Subcutaneous adipose tissue (tissue), 4 donors: Measurements from ENCODE around the gene RBMS1. TPM values are rescaled to one million over a fixed set of nuclear protein-coding genes. Genes with fewer than 3 reads are reported as not detected.

ENCODE experiments used
- CTCF ChIP-seq: fragments of 450-650 bp; IDR thresholded peaks from one replicate; pipeline ENCODE4 v1.5.1; 2016; ENCODE audit warnings: low read depth, mild to moderate bottlenecking, control low read depth, antibody characterized with exemption, moderate library complexity
- total RNA-seq, 4 donors: library from RNA; depleted of rRNA; stranded (reverse); fragments of >200 nt; gene quantifications; one replicate each; pipeline ENCODE4 v1.1.0, GENCODE V29; 2016

The RBMS1 gene
- total RNA-seq, 4 donors from 2014 or later, result 80.1 to 164 (median 95.7) TPM

- no peak for TF ChIP-seq CTCF
Measured at GRCh38 chr2:160469164-160469563, 24.4 kb downstream of the RBMS1 start.

GRCh38 chr2:160467086-160467485 lies 26.5 kb downstream of the RBMS1 start:
- TF ChIP-seq CTCF, result no peak

- no peak for TF ChIP-seq CTCF
Measured at GRCh38 chr2:160465406-160465805, 28.2 kb downstream of the RBMS1 start.

- no peak for TF ChIP-seq CTCF
Measured at GRCh38 chr2:160465002-160465401, 28.6 kb downstream of the RBMS1 start.

GRCh38 chr2:160464017-160464416 lies 29.6 kb downstream of the RBMS1 start:
- no peak for TF ChIP-seq CTCF

- no peak for TF ChIP-seq CTCF
Measured at GRCh38 chr2:160463245-160463644, 30.4 kb downstream of the RBMS1 start.

- no peak for TF ChIP-seq CTCF
Measured at GRCh38 chr2:160460333-160460731, 33.3 kb downstream of the RBMS1 start.
